Esophagus muscularis mucosa (tissue), 4 donors: ENCODE measurements around the gene PRKX. TPM values are rescaled to one million over a fixed set of nuclear protein-coding genes. Genes with fewer than 3 reads are reported as not detected.
"Not testable (repeated sequence)": the region's sequence is repeated elsewhere in the genome, so short reads cannot be mapped to it uniquely, and the experiment has no call there.

ENCODE experiments used
- DNase-seq: peaks from one replicate; pipeline ENCODE4 v3.0.0-alpha.2; 2017; ENCODE audit errors: extremely low spot score
- H3K27ac ChIP-seq, 4 donors: fragments of 200-600 bp; sonication (generic); replicated peaks in 1 of 4; 1 replicate in 3 of 4; 2 replicates in 1 of 4; pipeline ENCODE4 v1.5.1; 2016 to 2019; ENCODE audit warnings: mild to moderate bottlenecking in 1 of 4
- H3K27me3 ChIP-seq, 4 donors: fragments of 200-600 bp; sonication (generic); one replicate each; pipeline versions ENCODE4 v1.5.1 to v1.6.0; 2016 to 2019
- H3K36me3 ChIP-seq, 4 donors: fragments of 200-600 bp; sonication (generic); one replicate each; pipeline ENCODE4 v1.5.1; 2016 to 2019
- H3K4me1 ChIP-seq, 4 donors: fragments of 200-600 bp; sonication (generic); one replicate each; pipeline ENCODE4 v1.5.1; 2016 to 2019
- H3K4me3 ChIP-seq, 4 donors: fragments of 200-600 bp; sonication (generic); 1 replicate in 2 of 4; 2 replicates in 2 of 4; pipeline ENCODE4 v1.5.1; 2016 to 2019; ENCODE audit warnings: mild to moderate bottlenecking in 4 of 4, moderate library complexity in 1 of 4
- H3K9me3 ChIP-seq, 4 donors: fragments of 200-600 bp; sonication (generic); 1 replicate in 3 of 4; 2 replicates in 1 of 4; pipeline ENCODE4 v1.5.1; 2016 to 2019
- EP300 ChIP-seq: sonication (generic); formaldehyde crosslinking; IDR thresholded peaks from one replicate; pipeline ENCODE4 v1.6.1; 2017; ENCODE audit warnings: antibody characterized with exemption
- POLR2A ChIP-seq: fragments of 450-650 bp; IDR thresholded peaks from one replicate; pipeline ENCODE4 v1.6.1; 2017; ENCODE audit warnings: antibody characterized with exemption, moderate library complexity, mild to moderate bottlenecking, low read depth
- POLR2AphosphoS5 ChIP-seq, 2 donors: sonication (generic); formaldehyde crosslinking; IDR thresholded peaks; one replicate each; pipeline ENCODE4 v1.6.1; 2017; ENCODE audit warnings: antibody characterized with exemption in 2 of 2
- WGBS: methylation state at CpG from one replicate; pipeline ENCODE4 v1.1.5; 2018; 5-methylcytosine and 5-hydroxymethylcytosine counted together
- intact Hi-C: fragments of 100-400 bp; cut with DNase I; formaldehyde crosslinking; loops from one replicate; pipeline ENCODE4 v1.15.1; 2023
- total RNA-seq, 4 donors: library from RNA; depleted of rRNA; stranded (reverse); fragments of >200 nt; gene quantifications; one replicate each; pipeline versions ENCODE4 v1.1.0 to v1.2.1, GENCODE V29; 2016
- TF ChIP-seq, protein P1 (sequence below), 3 experiments: fragments of 200-600 bp in 2 of 3; fragments of 450-650 bp in 1 of 3; sonication (generic) in 2 of 3; IDR thresholded peaks; one replicate each; pipeline ENCODE4 v1.5.1; 2017 to 2019; ENCODE audit warnings: antibody characterized with exemption in 3 of 3, mild to moderate bottlenecking in 2 of 3, moderate library complexity in 1 of 3

Gene PRKX
- total RNA-seq, 4 donors from 2014 or later, result 5.6 to 8.9 (median 6.6) TPM

DNA sequence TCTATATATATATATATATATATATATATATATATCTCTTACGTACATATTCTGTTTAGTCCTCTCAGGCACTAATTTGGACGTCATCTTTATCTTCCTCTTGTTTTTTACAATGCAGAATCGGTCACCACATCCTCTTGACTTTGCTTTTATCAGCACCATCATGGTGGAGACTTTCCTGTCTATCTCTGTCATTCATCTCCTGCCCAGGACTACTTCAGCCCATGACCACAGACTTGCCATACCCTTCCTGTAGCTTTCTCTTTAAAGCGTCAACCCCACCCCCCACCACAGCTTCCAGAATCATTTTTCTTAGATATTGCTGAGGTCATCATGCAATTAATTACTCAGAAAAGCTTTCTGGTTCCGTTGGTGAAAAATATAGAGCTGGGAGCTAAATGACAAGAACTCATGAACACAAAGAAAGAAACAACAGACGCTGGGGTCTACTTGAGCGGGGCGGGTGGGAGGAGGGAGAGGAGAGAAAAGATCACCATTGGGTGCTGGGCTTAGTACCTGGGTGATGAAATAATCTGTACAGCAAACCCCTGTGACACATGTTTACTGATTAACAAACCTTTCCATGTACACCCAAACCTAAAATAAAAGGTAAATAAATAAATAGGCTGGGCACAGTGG, 30.5 kb upstream of the PRKX start:
- intact Hi-C loops, result no loop called here
- TF ChIP-seq, protein P1, sequence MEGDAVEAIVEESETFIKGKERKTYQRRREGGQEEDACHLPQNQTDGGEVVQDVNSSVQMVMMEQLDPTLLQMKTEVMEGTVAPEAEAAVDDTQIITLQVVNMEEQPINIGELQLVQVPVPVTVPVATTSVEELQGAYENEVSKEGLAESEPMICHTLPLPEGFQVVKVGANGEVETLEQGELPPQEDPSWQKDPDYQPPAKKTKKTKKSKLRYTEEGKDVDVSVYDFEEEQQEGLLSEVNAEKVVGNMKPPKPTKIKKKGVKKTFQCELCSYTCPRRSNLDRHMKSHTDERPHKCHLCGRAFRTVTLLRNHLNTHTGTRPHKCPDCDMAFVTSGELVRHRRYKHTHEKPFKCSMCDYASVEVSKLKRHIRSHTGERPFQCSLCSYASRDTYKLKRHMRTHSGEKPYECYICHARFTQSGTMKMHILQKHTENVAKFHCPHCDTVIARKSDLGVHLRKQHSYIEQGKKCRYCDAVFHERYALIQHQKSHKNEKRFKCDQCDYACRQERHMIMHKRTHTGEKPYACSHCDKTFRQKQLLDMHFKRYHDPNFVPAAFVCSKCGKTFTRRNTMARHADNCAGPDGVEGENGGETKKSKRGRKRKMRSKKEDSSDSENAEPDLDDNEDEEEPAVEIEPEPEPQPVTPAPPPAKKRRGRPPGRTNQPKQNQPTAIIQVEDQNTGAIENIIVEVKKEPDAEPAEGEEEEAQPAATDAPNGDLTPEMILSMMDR (IDR thresholded peaks at IDR 0.05), result no peak
- TF ChIP-seq EP300 (no peak), POLR2A (no peak), POLR2AphosphoS5 (IDR thresholded peaks at IDR 0.05) (no peak)
- Histone ChIP-seq H3K36me3 (no peaks in the 10 kb centered on the region), H3K27ac (no peak overlapping the region), H3K4me3 (no peak overlapping the region), H3K27me3 (no peaks in the 10 kb centered on the region), H3K4me1 (no peaks in the 10 kb centered on the region), H3K9me3 (peaks cover 0 to 9% (median 0%) of the 10 kb centered on the region in 4 donors)
- 59% methylated on average over 8 of the region's 8 CpGs for WGBS
- DNase-seq, result no peak

DNA sequence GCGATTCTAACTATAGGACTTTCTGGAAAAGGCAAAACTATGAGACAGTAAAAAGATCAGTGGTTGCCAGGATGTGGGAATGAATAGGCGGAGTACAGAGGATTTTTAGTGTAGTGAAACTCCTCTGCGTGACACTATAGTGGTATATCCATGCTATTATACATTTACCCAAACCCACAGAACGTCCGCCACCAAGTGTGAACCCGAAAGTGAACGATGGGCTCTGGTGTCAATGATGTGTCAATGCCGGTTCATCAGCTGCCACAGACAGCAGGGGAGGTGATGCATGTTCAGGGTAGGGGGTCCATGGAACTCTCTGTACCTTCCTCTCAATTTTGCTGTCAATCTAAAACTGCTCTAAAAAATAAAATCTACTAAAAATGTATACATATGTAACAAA, 27.5 kb upstream of the PRKX start:
- H3K9me3 ChIP-seq, H3K4me1 ChIP-seq, H3K36me3 ChIP-seq, H3K27ac ChIP-seq, H3K27me3 ChIP-seq, DNase-seq, intact Hi-C loops, H3K4me3 ChIP-seq: not testable (repeated sequence)
- WGBS, result 82% methylated on average over 8 of the region's 8 CpGs

DNA sequence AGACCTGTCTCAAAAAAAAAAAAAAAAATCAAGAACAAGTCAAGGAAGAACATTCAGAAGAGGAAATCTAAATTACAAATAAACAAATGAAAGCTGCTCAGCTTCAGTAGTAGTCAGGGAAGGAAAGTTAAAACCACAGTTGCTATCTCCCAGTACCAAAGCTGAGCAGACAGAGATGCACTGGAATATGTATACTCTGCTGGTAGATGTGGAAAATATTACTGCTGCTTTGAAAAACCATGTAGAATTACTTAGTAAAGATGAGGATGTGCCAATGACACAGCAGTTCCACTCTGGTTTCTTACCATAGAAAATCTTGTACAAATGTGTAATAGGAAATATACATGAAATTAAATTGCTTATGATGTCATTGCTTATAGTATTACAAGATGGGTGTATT, 25.1 kb upstream of the PRKX start:
- no peaks in the 10 kb centered on the region for H3K4me1 ChIP-seq
- intact Hi-C loops, result no loop called here
- no peak overlapping the region for H3K4me3 ChIP-seq
- TF ChIP-seq POLR2AphosphoS5 (IDR thresholded peaks at IDR 0.05) (no peak), EP300 (no peak), POLR2A (no peak)
- TF ChIP-seq, protein P1 (IDR thresholded peaks at IDR 0.05), result no peak
- DNase-seq, result no peak
- H3K9me3 ChIP-seq, result peaks cover 0 to 9% (median 0%) of the 10 kb centered on the region in 4 donors
- H3K27ac ChIP-seq, result no peak overlapping the region
- no peaks in the 10 kb centered on the region for H3K27me3 ChIP-seq
- no peaks in the 10 kb centered on the region for H3K36me3 ChIP-seq

- H3K27ac ChIP-seq, H3K4me1 ChIP-seq, intact Hi-C loops, H3K9me3 ChIP-seq, H3K27me3 ChIP-seq, DNase-seq, H3K36me3 ChIP-seq, H3K4me3 ChIP-seq: not testable (repeated sequence)
- 71% methylated on average over 8 of the region's 11 CpGs for WGBS
Measured at GRCh38 chrX:3736536-3736935, 23.1 kb upstream of the PRKX start.

DNA sequence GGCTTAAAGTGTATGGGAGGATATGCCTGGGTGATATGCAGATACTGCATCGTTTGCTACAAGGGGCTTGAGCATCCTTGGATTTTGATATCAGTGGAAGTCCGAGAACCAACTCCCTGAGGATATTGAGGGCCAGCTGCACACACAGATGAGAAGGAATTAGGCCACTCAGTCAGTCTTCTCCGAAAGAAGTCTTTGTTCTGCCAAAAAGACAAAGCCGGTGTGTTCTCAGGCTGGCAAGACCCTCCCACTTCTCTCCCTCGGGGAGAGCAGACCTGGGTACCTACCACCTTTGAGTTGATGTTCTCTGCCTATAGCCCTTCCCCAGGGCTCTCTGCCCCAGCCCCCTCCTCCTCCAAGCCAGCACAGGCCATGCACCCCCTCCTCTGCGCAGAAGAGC, 22.4 kb upstream of the PRKX start:
- H3K9me3 ChIP-seq, H3K27ac ChIP-seq, DNase-seq, H3K27me3 ChIP-seq, H3K36me3 ChIP-seq, H3K4me3 ChIP-seq, H3K4me1 ChIP-seq, intact Hi-C loops: not testable (repeated sequence)
- WGBS, result 68% methylated on average over 6 of the region's 6 CpGs

GRCh38 chrX:3734456-3734855, 21.0 kb upstream of the PRKX start:
- H3K4me1 ChIP-seq, H3K36me3 ChIP-seq, H3K4me3 ChIP-seq, DNase-seq, H3K27ac ChIP-seq, H3K27me3 ChIP-seq, H3K9me3 ChIP-seq, intact Hi-C loops: not testable (repeated sequence)
- WGBS, result 89% methylated on average over 4 of the region's 4 CpGs

- Histone ChIP-seq H3K9me3 (no peaks in the 10 kb centered on the region), H3K27ac (no peak overlapping the region), H3K36me3 (no peaks in the 10 kb centered on the region), H3K4me3 (no peak overlapping the region), H3K27me3 (no peaks in the 10 kb centered on the region), H3K4me1 (no peaks in the 10 kb centered on the region)
- intact Hi-C loops, result no loop called here
- DNase-seq, result no peak
- WGBS, result 76% methylated on average over 6 of the region's 7 CpGs
- TF ChIP-seq POLR2AphosphoS5 (IDR thresholded peaks at IDR 0.05), result no peak
Measured at GRCh38 chrX:3733043-3733430, 19.6 kb upstream of the PRKX start.

DNA sequence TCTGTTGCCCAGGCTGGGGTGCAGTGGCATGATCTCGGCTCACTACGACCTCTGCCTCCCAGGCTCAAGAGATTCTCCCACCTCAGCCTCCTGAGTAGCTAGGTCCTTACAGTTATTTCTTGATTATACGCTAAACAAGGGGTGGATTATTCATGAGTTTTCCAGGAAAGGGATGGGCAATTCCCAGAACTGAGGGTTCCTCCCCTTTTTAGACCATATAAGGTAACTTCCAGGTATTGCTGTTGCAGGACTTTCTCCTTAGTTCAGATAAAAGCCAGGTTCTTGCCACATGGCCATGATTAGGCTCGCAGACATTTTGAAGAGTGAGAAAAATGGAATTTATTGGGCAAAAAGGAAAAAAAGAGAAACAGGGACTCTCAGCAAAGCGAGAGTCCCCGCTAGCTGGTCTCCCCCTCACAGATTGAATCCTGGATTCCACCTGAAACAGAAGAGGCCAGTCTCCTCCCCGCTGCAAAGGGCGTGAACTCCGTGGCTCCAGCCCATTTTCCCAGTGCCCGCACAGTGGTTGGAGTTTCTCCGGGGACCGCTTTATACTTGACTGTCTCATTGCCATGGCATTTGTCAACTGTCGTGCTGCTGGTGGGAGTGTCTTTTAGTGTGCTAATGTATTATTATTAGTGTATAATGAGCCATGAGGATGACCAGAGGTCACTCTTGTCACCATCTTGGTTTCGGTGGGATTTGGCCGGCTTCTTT, 19.0 kb upstream of the PRKX start:
- H3K36me3 ChIP-seq, H3K4me1 ChIP-seq, intact Hi-C loops, H3K27me3 ChIP-seq, H3K27ac ChIP-seq, H3K9me3 ChIP-seq, H3K4me3 ChIP-seq, DNase-seq: not testable (repeated sequence)
- 79% methylated on average over 15 of the region's 15 CpGs for WGBS
